HEK293T (cell line): ENCODE measurements around the gene BPI.

ENCODE experiments used
- BHLHE40 ChIP-seq: fragments of 450-650 bp; IDR thresholded peaks from 2 replicates; pipeline ENCODE4 v1.6.1; 2016; ENCODE audit warnings: mild to moderate bottlenecking, moderate library complexity, borderline replicate concordance
- FOXK2 ChIP-seq: fragments of 450-650 bp; IDR thresholded peaks from 2 replicates; pipeline ENCODE4 v1.6.1; 2016; ENCODE audit warnings: mild to moderate bottlenecking
- FOXM1 ChIP-seq: fragments of 450-650 bp; IDR thresholded peaks from 2 replicates; pipeline ENCODE4 v1.6.1; 2017; ENCODE audit warnings: mild to moderate bottlenecking, borderline replicate concordance
- L3MBTL2 ChIP-seq: fragments of 450-650 bp; conservative IDR thresholded peaks from 2 replicates; pipeline ENCODE4 v1.6.1; 2016; ENCODE audit warnings: mild to moderate bottlenecking
- LEF1 ChIP-seq: fragments of 450-650 bp; IDR thresholded peaks from 2 replicates; pipeline ENCODE4 v1.6.1; 2017; ENCODE audit warnings: mild to moderate bottlenecking, borderline replicate concordance
- NFRKB ChIP-seq: fragments of 450-650 bp; IDR thresholded peaks from 2 replicates; pipeline ENCODE4 v1.6.1; 2016; ENCODE audit warnings: mild to moderate bottlenecking, moderate library complexity
- SP1 ChIP-seq: fragments of 450-650 bp; IDR thresholded peaks from 2 replicates; pipeline ENCODE4 v1.6.1; 2017
- SUZ12 ChIP-seq: fragments of 450-650 bp; IDR thresholded peaks from 2 replicates; pipeline ENCODE4 v1.6.1; 2016; ENCODE audit warnings: mild to moderate bottlenecking

DNA sequence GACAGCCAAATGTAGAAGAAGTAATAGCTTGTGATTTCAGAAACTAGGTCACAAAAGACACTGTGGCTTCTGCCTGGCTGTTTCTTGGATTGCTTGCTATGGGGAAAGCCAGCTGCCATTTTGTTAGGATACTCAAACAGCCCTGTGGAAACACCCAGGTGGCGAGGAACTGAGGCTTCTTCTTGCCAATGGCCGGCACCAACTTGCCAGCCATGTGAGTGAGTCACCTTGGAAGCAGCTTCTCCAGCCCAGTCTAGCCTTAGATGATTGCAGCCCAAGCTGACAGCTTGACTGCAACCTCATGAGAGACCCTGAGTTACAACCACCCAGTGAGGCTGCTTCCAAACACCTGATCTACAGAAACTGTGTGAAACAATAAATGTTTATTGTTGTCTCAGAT, 31.6 kb upstream of the BPI start:
- TF ChIP-seq L3MBTL2 (no peak), BHLHE40 (no peak), FOXK2 (no peak), NFRKB (no peak), LEF1 (no peak), SP1 (no peak), FOXM1 (no peak), SUZ12 (no peak)
